OCI-LY3 (cell line): Measurements from ENCODE around the gene CHPF.

Experiments
- CTCF ChIP-seq: fragments of 200-600, 300-600 bp; sonication (generic); IDR thresholded peaks from 2 replicates; pipeline ENCODE4 v1.5.1; 2014; ENCODE audit warnings: antibody characterized with exemption, low read length, low read depth
- EZH2phosphoT487 ChIP-seq: fragments of 200-600 bp; shearing (Covaris generic); IDR thresholded peaks from 2 replicates; pipeline ENCODE4 v1.6.1; 2018; ENCODE audit warnings: antibody characterized with exemption, mixed run types, low read depth

GRCh38 chr2:219506153-219506801 is 37.3 kb downstream of the CHPF start:
- TF ChIP-seq CTCF (no peak), EZH2phosphoT487 (no peak)
